Karpas-422 (cell line): ENCODE results near the gene OSGIN1. TPM values are rescaled to one million over a fixed set of nuclear protein-coding genes. Genes with fewer than 3 reads are reported as not detected.

Source experiments
- DNase-seq: peaks from one replicate; pipeline ENCODE4 v3.0.0-alpha.2; 2015
- H2AFZ ChIP-seq: fragments of 200-600 bp; sonication (generic); 2 replicates; pipeline ENCODE4 v1.6.1; 2014; ENCODE audit warnings: antibody characterized with exemption, low read length, mixed read lengths
- H3K27ac ChIP-seq: fragments of 200-600 bp; sonication (generic); 2 replicates; pipeline ENCODE4 v1.5.1; 2014; ENCODE audit warnings: mild to moderate bottlenecking, low read length, moderate library complexity
- H3K27me3 ChIP-seq: fragments of 200-600 bp; sonication (generic); 2 replicates; pipeline ENCODE4 v1.6.1; 2014; ENCODE audit warnings: low read length, mixed read lengths
- H3K36me3 ChIP-seq: fragments of 200-600 bp; sonication (generic); 2 replicates; pipeline ENCODE4 v1.6.1; 2014; ENCODE audit warnings: low read length, mixed read lengths; ENCODE audit not compliant: insufficient read depth
- H3K4me1 ChIP-seq: fragments of 200-600 bp; sonication (generic); 2 replicates; pipeline ENCODE4 v1.6.1; 2014; ENCODE audit warnings: mild to moderate bottlenecking, low read length, mixed read lengths
- H3K4me2 ChIP-seq: fragments of 200-600 bp; sonication (generic); 2 replicates; pipeline ENCODE4 v1.6.1; 2014; ENCODE audit warnings: low read length, low read depth, mild to moderate bottlenecking; ENCODE audit not compliant: poor library complexity, severe bottlenecking
- H3K4me3 ChIP-seq: fragments of 200-600 bp; sonication (generic); 2 replicates; pipeline ENCODE4 v1.5.1; 2014; ENCODE audit warnings: mild to moderate bottlenecking, antibody characterized with exemption, low read length, mixed read lengths
- H3K79me2 ChIP-seq: fragments of 200-600 bp; sonication (generic); 2 replicates; pipeline ENCODE4 v1.6.1; 2014; ENCODE audit warnings: mild to moderate bottlenecking, low read length, mixed read lengths
- H3K9ac ChIP-seq: fragments of 200-600 bp; sonication (generic); 2 replicates; pipeline ENCODE4 v1.6.0; 2014; ENCODE audit warnings: low read length
- H3K9me2 ChIP-seq: fragments of 200-600 bp; sonication (generic), shearing (Covaris generic); replicated peaks from 2 replicates; pipeline ENCODE4 v1.6.0; 2014; ENCODE audit warnings: mild to moderate bottlenecking, low read length, moderate library complexity; ENCODE audit not compliant: insufficient read depth
- H3K9me3 ChIP-seq: fragments of 300-700, 200-600 bp; sonication (generic); 2 replicates; pipeline ENCODE4 v1.6.1; 2014; ENCODE audit warnings: low read length, mixed read lengths
- H4K20me1 ChIP-seq: fragments of 200-600 bp; sonication (generic); 2 replicates; pipeline ENCODE4 v1.6.1; 2014; ENCODE audit warnings: mild to moderate bottlenecking, antibody characterized with exemption, low read length, low read depth; ENCODE audit not compliant: insufficient read depth
- total RNA-seq: library from RNA; depleted of rRNA; stranded (reverse); fragments of >200 nt; shearing (Covaris generic); gene quantifications from 2 replicates; pipeline ENCODE4 v1.2.3, GENCODE V29; 2014; ENCODE audit warnings: low replicate concordance

The OSGIN1 gene
- total RNA-seq, 1 experiment from 2014 or later = not detected

GRCh38 chr16:83942074-83942473 is 11.0 kb upstream of the OSGIN1 start:
- Histone ChIP-seq H3K79me2 (no peaks in the 10 kb centered on the region), H3K4me2 (no peak overlapping the region)

GRCh38 chr16:83942815-83943515 is 10.1 kb upstream of the OSGIN1 start:
- Histone ChIP-seq H4K20me1 (0 out of 2 replicates have a peak, but pooled peaks cover 3% of the 10 kb centered on the region), H2AFZ (no peak overlapping the region), H3K4me1 (no peaks in the 10 kb centered on the region), H3K27me3 (no peaks in the 10 kb centered on the region), H3K4me3 (no peak overlapping the region), H3K4me2 (no peak overlapping the region), H3K27ac (no peak overlapping the region), H3K36me3 (no peaks in the 10 kb centered on the region), H3K9ac (no peak overlapping the region), H3K9me3 (no peaks in the 10 kb centered on the region), H3K9me2 (no peaks in the 10 kb centered on the region), H3K79me2 (no peaks in the 10 kb centered on the region)
- DNase-seq = no peak

More at GRCh38 chr16:83942074-83942473, 11.0 kb upstream of the OSGIN1 start:
- 0 out of 2 replicates have a peak, but pooled peaks cover 3% of the 10 kb centered on the region for H4K20me1 ChIP-seq
- H3K27ac ChIP-seq = no peak overlapping the region
- H3K4me1 ChIP-seq = no peaks in the 10 kb centered on the region
- DNase-seq = no peak
- H3K9ac ChIP-seq = no peak overlapping the region
- H3K36me3 ChIP-seq = no peaks in the 10 kb centered on the region
- no peaks in the 10 kb centered on the region for H3K9me3 ChIP-seq
- H2AFZ ChIP-seq = no peak overlapping the region
- no peaks in the 10 kb centered on the region for H3K27me3 ChIP-seq
- H3K4me3 ChIP-seq = no peak overlapping the region
- no peaks in the 10 kb centered on the region for H3K9me2 ChIP-seq

- H3K27ac ChIP-seq = no peak overlapping the region
- H4K20me1 ChIP-seq = 0 out of 2 replicates have a peak, but pooled peaks cover 3% of the 10 kb centered on the region
- DNase-seq = no peak
- H3K4me3 ChIP-seq = no peak overlapping the region
- H3K27me3 ChIP-seq = no peaks in the 10 kb centered on the region
- H3K9me3 ChIP-seq = no peaks in the 10 kb centered on the region
- H3K79me2 ChIP-seq = no peaks in the 10 kb centered on the region
- no peak overlapping the region for H3K4me2 ChIP-seq
- H3K36me3 ChIP-seq = no peaks in the 10 kb centered on the region
- no peaks in the 10 kb centered on the region for H3K9me2 ChIP-seq
- no peak overlapping the region for H2AFZ ChIP-seq
- H3K9ac ChIP-seq = no peak overlapping the region
- H3K4me1 ChIP-seq = no peaks in the 10 kb centered on the region
Observed at GRCh38 chr16:83943516-83944050, 9.5 kb upstream of the OSGIN1 start.

GRCh38 chr16:83945587-83945986 is 7.5 kb upstream of the OSGIN1 start:
- no peak for DNase-seq
- no peaks in the 10 kb centered on the region for H3K79me2 ChIP-seq
- H3K27me3 ChIP-seq = no peaks in the 10 kb centered on the region
- H3K27ac ChIP-seq = no peak overlapping the region
- no peak overlapping the region for H3K9ac ChIP-seq
- H4K20me1 ChIP-seq = 0 out of 2 replicates have a peak, but pooled peaks cover 3% of the 10 kb centered on the region
- no peaks in the 10 kb centered on the region for H3K9me3 ChIP-seq
- H3K9me2 ChIP-seq = no peaks in the 10 kb centered on the region
- H2AFZ ChIP-seq = no peak overlapping the region
- no peaks in the 10 kb centered on the region for H3K36me3 ChIP-seq
- no peaks in the 10 kb centered on the region for H3K4me1 ChIP-seq
- H3K4me2 ChIP-seq = no peak overlapping the region
- H3K4me3 ChIP-seq = no peak overlapping the region

GRCh38 chr16:83946154-83946780 is 6.8 kb upstream of the OSGIN1 start:
- no peak overlapping the region for H2AFZ ChIP-seq
- no peaks in the 10 kb centered on the region for H3K4me1 ChIP-seq
- no peak for DNase-seq
- H3K79me2 ChIP-seq = no peaks in the 10 kb centered on the region
- 0 out of 2 replicates have a peak, but pooled peaks cover 3% of the 10 kb centered on the region for H4K20me1 ChIP-seq
- no peak overlapping the region for H3K9ac ChIP-seq
- H3K36me3 ChIP-seq = no peaks in the 10 kb centered on the region
- H3K9me2 ChIP-seq = no peaks in the 10 kb centered on the region
- H3K9me3 ChIP-seq = no peaks in the 10 kb centered on the region
- H3K4me3 ChIP-seq = no peak overlapping the region
- H3K27ac ChIP-seq = no peak overlapping the region
- H3K4me2 ChIP-seq = no peak overlapping the region
- no peaks in the 10 kb centered on the region for H3K27me3 ChIP-seq

GRCh38 chr16:83946781-83947566 is 6.1 kb upstream of the OSGIN1 start:
- Histone ChIP-seq H3K4me1 (no peaks in the 10 kb centered on the region), H3K4me2 (no peak overlapping the region), H3K36me3 (no peaks in the 10 kb centered on the region), H3K9me3 (no peaks in the 10 kb centered on the region), H3K27ac (no peak overlapping the region), H4K20me1 (0 out of 2 replicates have a peak, but pooled peaks cover 3% of the 10 kb centered on the region), H3K27me3 (no peaks in the 10 kb centered on the region), H3K4me3 (no peak overlapping the region), H2AFZ (no peak overlapping the region), H3K79me2 (no peaks in the 10 kb centered on the region), H3K9me2 (no peaks in the 10 kb centered on the region), H3K9ac (no peak overlapping the region)
- DNase-seq = no peak

GRCh38 chr16:83947642-83948234 is 5.3 kb upstream of the OSGIN1 start:
- H3K27me3 ChIP-seq = no peaks in the 10 kb centered on the region
- H3K27ac ChIP-seq = no peak overlapping the region
- H3K9me3 ChIP-seq = no peaks in the 10 kb centered on the region
- H3K4me2 ChIP-seq = no peak overlapping the region
- no peak overlapping the region for H3K9ac ChIP-seq
- no peaks in the 10 kb centered on the region for H3K9me2 ChIP-seq
- no peak for DNase-seq
- H3K36me3 ChIP-seq = no peaks in the 10 kb centered on the region
- H3K4me1 ChIP-seq = peaks cover 3% of the 10 kb centered on the region
- H3K4me3 ChIP-seq = no peak overlapping the region
- H2AFZ ChIP-seq = no peak overlapping the region
- H4K20me1 ChIP-seq = 0 out of 2 replicates have a peak, but pooled peaks cover 3% of the 10 kb centered on the region
- no peaks in the 10 kb centered on the region for H3K79me2 ChIP-seq
